ENCODE results near the gene CLASRP. TPM values are rescaled to one million over a fixed set of nuclear protein-coding genes. Genes with fewer than 3 reads are reported as not detected.

CLASRP gene
- total RNA-seq, 2 donors from 2014 or later = 67.1 to 90.3 TPM

- no peaks in the 10 kb centered on the region for H3K27me3 ChIP-seq (ENCODE audit: control insufficient read depth, insufficient read depth, low read length, poor library complexity, severe bottlenecking)
- DNase-seq = no peak
- Mint-ChIP-seq H3K4me1 (no peaks in the 10 kb centered on the region), H3K36me3 (ENCODE audit: low read depth) (peaks cover 48% of the 10 kb centered on the region), H3K27ac (no peak overlapping the region), H3K9me3 (no peaks in the 10 kb centered on the region), H3K4me3 (no peak overlapping the region), H3K27me3 (ENCODE audit: insufficient read depth) (no peaks in the 10 kb centered on the region)
- no peak for TF ChIP-seq CTCF (conservative IDR thresholded peaks at IDR 0.05)
- peaks cover 36% of the 10 kb centered on the region for H3K36me3 ChIP-seq (ENCODE audit: control insufficient read depth, insufficient read depth, low read length)
- peaks cover 6% of the 10 kb centered on the region for H3K9me3 ChIP-seq (ENCODE audit: control insufficient read depth, low read length)
- no peaks in the 10 kb centered on the region for H3K4me1 ChIP-seq (ENCODE audit: control insufficient read depth, insufficient read depth, low read length)
- H3K27ac ChIP-seq (ENCODE audit: low read depth, low read length) = no peak overlapping the region
- no peak overlapping the region for H3K4me3 ChIP-seq (ENCODE audit: low read length)
- 85 to 93% methylated on average over 14 to 18 of the region's 18 CpGs for WGBS, 2 experiments (ENCODE audit: insufficient coverage in 1 of 2, insufficient read length in 1 of 2)
- H3K9ac ChIP-seq (ENCODE audit: extremely low read depth, low read length, poor library complexity, severe bottlenecking) = no peak overlapping the region
These were observed 6.4 kb upstream of the CLASRP start for GRCh38 chr19:45032421-45032820.

GRCh38 chr19:45035755-45036154 lies 3.1 kb upstream of the CLASRP start:
- 90 to 98% methylated on average over 6 of the region's 6 CpGs for WGBS, 2 experiments (ENCODE audit: insufficient coverage in 1 of 2, insufficient read length in 1 of 2)
- Mint-ChIP-seq H3K27ac (no peak overlapping the region), H3K36me3 (ENCODE audit: low read depth) (peaks cover 43% of the 10 kb centered on the region), H3K27me3 (ENCODE audit: insufficient read depth) (no peaks in the 10 kb centered on the region), H3K4me3 (no peak overlapping the region), H3K4me1 (peaks cover 8% of the 10 kb centered on the region), H3K9me3 (no peaks in the 10 kb centered on the region)
- Histone ChIP-seq H3K4me3 (ENCODE audit: low read length) (no peak overlapping the region), H3K9ac (ENCODE audit: extremely low read depth, low read length, poor library complexity, severe bottlenecking) (no peak overlapping the region), H3K9me3 (ENCODE audit: control insufficient read depth, low read length) (peaks cover 3% of the 10 kb centered on the region), H3K27ac (ENCODE audit: low read depth, low read length) (no peak overlapping the region), H3K27me3 (ENCODE audit: control insufficient read depth, insufficient read depth, low read length, poor library complexity, severe bottlenecking) (no peaks in the 10 kb centered on the region), H3K4me1 (ENCODE audit: control insufficient read depth, insufficient read depth, low read length) (no peaks in the 10 kb centered on the region), H3K36me3 (ENCODE audit: control insufficient read depth, insufficient read depth, low read length) (peaks cover 44% of the 10 kb centered on the region)
- no peak for DNase-seq
- TF ChIP-seq CTCF (conservative IDR thresholded peaks at IDR 0.05) = no peak

- Mint-ChIP-seq H3K27me3 (ENCODE audit: insufficient read depth) (no peaks in the 10 kb centered on the region), H3K27ac (no peak overlapping the region), H3K4me1 (peaks cover 8% of the 10 kb centered on the region), H3K9me3 (no peaks in the 10 kb centered on the region), H3K4me3 (no peak overlapping the region), H3K36me3 (ENCODE audit: low read depth) (peaks cover 41% of the 10 kb centered on the region)
- no peak overlapping the region for H3K27ac ChIP-seq (ENCODE audit: low read depth, low read length)
- H3K27me3 ChIP-seq (ENCODE audit: control insufficient read depth, insufficient read depth, low read length, poor library complexity, severe bottlenecking) = no peaks in the 10 kb centered on the region
- no peaks in the 10 kb centered on the region for H3K4me1 ChIP-seq (ENCODE audit: control insufficient read depth, insufficient read depth, low read length)
- H3K4me3 ChIP-seq (ENCODE audit: low read length) = no peak overlapping the region
- H3K36me3 ChIP-seq (ENCODE audit: control insufficient read depth, insufficient read depth, low read length) = peaks cover 48% of the 10 kb centered on the region
- DNase-seq = no peak
- H3K9ac ChIP-seq (ENCODE audit: extremely low read depth, low read length, poor library complexity, severe bottlenecking) = no peak overlapping the region
- no peak for TF ChIP-seq CTCF (conservative IDR thresholded peaks at IDR 0.05)
- WGBS, 2 experiments (ENCODE audit: insufficient coverage in 1 of 2, insufficient read length in 1 of 2) = 95% methylated on average over 17 to 37 of the region's 37 CpGs
- no peaks in the 10 kb centered on the region for H3K9me3 ChIP-seq (ENCODE audit: control insufficient read depth, low read length)
These were observed 1.3 kb upstream of the CLASRP start for GRCh38 chr19:45037393-45038169.

Data from endodermal cell (in vitro differentiated cells).